H54 (cell line): ENCODE measurements around the gene IRAK1BP1.

ENCODE experiments used
- DNase-seq: peaks from one replicate; pipeline ENCODE4 v3.0.0; 2011; ENCODE audit warnings: low spot score, mixed read lengths; ENCODE audit not compliant: insufficient read length
- FAIRE-seq: peaks from 3 replicates; lab custom pipeline; 2011; peaks lifted over from hg19 to GRCh38; lab: Jason Lieb, UNC
- POLR2A ChIP-seq: IDR thresholded peaks from 2 replicates; pipeline ENCODE4 v1.6.1; 2011; ENCODE audit warnings: low read depth, mild to moderate bottlenecking, low read length

Gene IRAK1BP1, protein sequence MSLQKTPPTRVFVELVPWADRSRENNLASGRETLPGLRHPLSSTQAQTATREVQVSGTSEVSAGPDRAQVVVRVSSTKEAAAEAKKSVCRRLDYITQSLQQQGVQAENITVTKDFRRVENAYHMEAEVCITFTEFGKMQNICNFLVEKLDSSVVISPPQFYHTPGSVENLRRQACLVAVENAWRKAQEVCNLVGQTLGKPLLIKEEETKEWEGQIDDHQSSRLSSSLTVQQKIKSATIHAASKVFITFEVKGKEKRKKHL

DNA sequence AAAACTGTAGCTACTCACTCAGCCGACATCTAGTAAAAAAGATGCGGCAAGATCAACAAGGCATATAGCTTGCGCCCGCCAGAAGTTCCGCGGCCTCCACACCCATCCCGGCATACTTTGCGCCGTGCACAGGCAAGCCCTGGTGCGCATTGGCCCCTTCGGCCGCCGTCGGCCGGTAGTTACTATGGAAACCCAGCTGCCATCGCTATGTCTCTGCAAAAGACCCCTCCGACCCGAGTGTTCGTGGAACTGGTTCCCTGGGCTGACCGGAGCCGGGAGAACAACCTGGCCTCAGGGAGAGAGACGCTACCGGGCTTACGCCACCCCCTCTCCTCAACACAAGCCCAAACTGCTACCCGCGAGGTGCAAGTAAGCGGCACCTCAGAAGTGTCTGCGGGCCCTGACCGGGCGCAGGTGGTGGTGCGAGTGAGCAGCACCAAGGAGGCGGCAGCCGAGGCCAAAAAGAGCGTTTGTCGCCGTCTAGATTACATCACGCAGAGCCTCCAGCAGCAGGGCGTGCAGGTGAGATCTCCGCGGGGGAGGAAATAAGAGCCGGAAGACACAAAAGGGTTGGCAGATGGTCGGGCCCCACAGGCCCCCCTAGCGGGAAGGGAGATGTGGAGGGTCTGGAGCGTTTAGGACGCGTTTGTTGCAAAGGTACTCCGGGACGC is at the start of gene IRAK1BP1:
Gene IRAK1BP1, plus strand, starts transcription at position 182 of the 671 bp plus-strand sequence. Its CDS starts 26 bp downstream, at position 208.
- FAIRE-seq (peak; percentile 52), DNase-seq (peak; percentile 50)
- TF ChIP-seq POLR2A: peak; percentile 36

DNA sequence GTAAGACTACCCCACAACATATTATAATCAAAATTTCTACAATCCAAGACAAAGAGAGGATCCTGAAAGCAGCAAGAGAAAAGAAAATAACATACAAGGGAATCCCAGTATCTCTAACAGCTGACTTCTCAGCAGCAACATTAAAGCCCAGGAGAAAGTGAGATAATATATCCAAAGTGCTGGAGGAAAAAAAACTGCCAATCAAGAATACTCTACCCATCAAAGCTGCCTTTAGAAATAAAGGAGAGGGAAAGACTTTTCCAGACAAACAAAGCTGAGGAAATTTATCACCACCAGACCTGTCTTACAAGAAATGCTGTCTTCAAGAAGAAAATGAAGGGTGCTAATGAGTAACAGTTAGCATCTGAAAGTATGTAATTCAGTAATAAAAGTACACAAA is 43.3 kb upstream of the IRAK1BP1 start:
- FAIRE-seq (no peak), DNase-seq (no peak)
- TF ChIP-seq POLR2A: no peak

DNA sequence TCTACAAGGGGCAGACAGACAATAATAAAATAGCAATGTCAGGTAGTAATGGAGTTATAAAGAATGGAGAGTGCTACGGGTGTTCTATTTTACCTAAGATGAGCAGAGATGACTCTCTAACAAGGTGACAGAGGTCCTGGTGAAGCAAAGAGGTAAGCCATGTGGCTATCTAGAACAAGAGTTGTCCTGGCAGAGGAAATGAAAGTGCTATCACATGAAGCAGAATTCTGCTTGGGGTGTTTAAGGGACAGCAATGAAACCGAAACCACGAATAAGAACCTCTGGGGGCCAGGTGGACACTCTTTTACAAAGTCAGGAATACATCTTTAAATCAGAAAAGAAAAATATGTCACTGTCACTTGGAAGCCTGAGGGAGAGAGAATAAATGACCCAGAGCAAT is 37.9 kb upstream of the IRAK1BP1 start:
- TF ChIP-seq POLR2A: no peak
- FAIRE-seq (no peak), DNase-seq (no peak)

DNA sequence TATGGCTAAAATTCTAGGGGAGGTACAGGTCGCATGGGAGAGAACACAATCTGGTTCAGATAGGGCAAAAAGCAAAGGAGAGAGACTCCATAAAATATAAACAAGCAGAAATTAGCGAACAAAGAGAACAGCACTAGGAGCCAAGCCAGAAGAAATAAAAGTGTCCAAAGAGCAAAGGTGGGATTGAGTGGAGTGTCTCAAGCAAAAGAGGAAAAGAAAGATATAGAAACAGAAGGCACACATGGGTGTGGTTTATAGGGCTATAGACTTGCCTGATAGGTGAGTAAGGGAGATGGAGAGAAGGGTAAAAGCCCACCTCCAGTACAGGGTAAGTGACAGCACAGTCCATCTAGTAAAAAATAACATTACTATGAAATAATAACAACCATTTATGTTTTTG is 36.5 kb upstream of the IRAK1BP1 start:
- DNase-seq (no peak), FAIRE-seq (no peak)
- TF ChIP-seq POLR2A: no peak

DNA sequence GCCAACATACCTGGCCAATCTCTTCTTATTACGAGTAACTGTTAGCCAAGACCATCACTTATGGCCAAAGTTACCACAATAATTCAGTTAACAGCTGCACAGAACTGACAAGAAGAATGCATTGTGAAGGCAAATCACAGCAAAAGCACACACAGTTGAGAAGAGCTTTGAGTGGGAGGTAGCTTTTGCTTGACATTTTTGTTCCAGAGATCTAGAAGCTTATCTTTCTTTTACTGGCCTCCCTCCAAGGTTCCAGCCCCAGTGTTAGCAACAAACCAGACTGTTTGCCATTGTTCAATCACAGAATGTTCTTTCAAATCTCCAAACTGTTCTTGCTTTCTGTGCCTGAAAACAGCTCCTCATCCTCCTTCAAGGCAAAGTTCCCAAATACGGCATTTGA is 35.9 kb upstream of the IRAK1BP1 start:
- no peak for TF ChIP-seq POLR2A
- FAIRE-seq (no peak), DNase-seq (no peak)

DNA sequence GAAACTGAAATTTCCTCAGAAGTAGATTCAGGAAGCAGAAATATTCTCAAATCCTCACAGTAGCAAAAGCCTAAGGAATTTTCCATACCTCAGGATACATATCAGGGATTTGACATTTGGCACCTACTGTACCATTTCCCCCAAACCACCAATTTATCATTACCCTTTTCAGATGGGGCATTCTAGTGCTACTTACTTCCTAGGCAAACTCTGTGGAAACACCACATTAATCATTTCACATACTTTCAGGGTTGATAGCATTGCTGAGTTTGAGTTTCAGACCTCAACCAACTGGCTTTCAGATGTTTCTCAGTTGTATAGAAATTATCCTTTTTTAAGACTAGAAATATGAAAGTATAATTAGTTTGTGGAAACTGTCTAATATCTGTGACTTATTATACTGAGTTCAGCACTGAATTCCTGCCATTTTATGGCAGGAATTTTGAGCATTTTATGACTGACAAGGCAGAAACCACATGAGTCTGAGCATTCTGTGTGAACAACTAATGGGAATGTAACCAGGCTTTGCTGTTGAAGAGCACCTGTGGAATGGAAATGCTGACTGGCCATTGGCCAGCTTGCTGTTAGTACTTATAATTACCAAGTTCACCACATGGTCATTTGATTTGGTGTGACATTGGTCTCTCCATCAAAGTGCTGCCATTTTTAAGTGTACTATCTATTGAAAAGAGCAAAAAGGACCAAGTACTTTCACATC is 35.1 kb upstream of the IRAK1BP1 start:
- DNase-seq (no peak), FAIRE-seq (no peak)
- no peak for TF ChIP-seq POLR2A

DNA sequence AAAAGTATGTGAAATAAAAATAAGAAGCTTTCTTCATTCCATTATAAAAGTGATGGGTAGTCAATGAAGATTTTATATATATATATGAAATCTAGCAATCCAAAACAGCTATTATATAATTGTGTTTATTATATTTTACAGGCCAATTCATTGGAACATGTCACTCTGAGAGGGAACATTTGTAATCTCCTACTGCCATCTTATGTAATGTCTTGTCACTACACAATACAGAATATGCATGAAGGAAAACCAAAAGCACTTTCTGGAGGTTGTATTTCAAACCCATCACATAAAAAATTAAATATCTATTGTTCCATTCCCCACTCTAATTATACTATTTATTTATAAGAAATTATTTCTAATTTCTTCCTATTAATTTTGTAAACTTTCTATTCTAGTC is 31.5 kb upstream of the IRAK1BP1 start:
- TF ChIP-seq POLR2A: no peak
- FAIRE-seq (no peak), DNase-seq (no peak)

DNA sequence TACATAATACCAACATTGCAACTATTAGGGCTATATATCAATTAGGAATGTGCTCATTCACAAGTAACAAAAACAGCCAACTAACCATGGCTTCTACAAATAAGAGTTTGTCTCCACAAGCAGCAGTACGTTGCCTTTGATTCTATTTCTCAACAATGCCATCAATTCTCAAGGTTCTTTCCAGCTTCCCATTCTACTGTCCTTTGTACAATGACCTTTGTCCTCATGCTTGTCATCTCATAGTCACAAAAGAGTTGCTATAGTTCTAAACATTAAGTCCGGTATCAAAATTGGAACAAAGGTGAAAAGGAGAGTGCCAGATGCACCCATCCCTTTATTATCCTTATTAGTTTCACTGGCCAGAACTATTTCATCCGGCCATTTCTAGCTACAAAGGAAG is 30.8 kb upstream of the IRAK1BP1 start:
- TF ChIP-seq POLR2A: no peak
- DNase-seq (no peak), FAIRE-seq (no peak)

DNA sequence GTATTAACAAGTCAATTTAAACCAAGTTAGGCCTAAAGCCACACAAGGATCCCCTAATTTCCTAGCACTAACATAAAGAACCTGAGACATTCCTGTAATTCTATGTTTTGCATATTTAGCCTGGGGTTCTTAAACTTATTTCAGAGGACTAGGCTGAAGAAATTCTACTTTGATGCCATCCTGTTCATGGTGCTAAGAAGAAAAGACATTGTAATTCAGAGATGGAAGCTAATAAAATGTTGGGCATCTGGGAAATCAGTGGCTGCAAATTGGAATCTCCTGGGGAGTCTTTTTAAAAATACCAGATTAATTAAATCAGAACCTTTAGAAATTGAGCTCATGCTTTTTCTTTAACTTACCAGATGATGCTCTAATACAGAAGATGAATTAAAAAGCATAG is 26.2 kb upstream of the IRAK1BP1 start:
- TF ChIP-seq POLR2A: no peak
- FAIRE-seq: no peak
- DNase-seq: no peak

DNA sequence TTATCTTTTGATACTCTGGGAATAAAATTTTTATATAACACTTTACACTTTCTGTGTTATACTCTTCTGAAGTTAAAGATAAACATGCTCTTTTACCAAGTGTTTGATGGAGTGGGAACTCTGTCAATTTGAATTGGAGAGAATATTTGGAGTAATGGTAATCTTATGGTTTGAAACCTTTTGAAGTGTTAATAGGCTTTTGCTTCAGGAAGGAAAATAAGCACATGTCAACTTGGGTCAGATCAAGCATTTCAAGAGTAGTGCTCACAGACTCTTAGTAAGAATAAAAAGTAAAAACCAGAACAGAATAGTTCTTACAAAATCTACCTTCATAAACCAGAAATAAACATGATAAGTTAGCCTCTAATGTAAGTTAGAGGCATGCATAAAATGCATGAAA is 24.4 kb upstream of the IRAK1BP1 start:
- FAIRE-seq: no peak
- DNase-seq: no peak
- TF ChIP-seq POLR2A: no peak

DNA sequence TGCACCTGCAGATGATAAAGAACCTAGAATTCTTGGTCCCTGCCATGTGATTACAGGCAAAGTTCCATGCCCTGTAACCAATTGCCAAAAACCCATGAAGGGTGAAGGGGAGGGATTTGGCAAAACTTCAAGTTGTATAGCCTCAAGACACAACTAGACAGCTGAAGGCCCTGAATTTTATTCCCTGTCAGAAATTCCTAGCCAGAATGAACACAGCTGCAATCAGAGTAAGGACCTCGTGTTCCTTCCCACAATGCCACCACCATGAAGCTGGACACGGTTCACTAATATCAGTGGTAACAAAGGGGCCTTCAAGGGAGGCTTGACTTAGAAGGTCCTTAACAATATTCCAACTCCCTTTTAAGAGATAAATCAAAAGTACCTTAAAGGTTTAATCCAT is 22.5 kb upstream of the IRAK1BP1 start:
- DNase-seq: no peak
- no peak for TF ChIP-seq POLR2A
- no peak for FAIRE-seq

DNA sequence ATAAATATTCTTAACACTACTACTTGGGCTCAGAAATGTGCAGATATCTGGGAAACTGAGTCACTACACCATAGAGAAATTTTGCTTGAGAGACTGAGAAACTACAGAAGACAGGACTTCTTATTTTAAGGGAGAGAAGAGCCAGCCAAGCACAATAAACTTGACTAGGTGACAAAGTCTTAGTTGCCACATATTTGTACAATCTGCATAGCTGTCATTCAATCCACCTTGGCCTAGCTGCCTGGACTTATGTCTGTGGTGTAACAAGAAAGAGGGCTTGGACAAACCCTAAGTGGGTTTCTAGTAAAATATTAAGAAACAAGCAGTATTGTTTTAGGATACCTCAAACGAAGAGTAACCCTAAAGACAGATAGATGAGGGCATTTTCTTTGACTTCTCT is 21.8 kb upstream of the IRAK1BP1 start:
- TF ChIP-seq POLR2A: no peak
- DNase-seq (no peak), FAIRE-seq (no peak)

DNA sequence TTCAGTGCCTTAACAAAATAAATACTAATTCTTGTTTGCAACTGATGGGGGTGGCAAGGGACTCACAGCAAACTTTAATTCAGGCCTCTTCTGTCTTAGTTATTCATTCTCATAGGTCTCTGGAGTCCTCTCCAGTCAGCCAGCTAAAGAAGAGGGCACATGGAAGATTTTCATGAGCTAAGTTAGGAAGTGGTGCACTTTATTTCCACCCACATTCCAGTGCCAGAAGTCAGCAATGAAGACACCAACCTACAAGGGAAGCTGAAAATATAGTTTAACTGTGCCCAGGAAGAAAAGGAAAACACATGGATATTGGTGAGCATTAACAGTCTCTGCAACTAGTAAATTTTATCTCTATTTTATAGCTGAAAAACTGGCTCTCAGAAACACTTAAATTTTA is 16.7 kb upstream of the IRAK1BP1 start:
- no peak for DNase-seq
- no peak for TF ChIP-seq POLR2A
- no peak for FAIRE-seq

DNA sequence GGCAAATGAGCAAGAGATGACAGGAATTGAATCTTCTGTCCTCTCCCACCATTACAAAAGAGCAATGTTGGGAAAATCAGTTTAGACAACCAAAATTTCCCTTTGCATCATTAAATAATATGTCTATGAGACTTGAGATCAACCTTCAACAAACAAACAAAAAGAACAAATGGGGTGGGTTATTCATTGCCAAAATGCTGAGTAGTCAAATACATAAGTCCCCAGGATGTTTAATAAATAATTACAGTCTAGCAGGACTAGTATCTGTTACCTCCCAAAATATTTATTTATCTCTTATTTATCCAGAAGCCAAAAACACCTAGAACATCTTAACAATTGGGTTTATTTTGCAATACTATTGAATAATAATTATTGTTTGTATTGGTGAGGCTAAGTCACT is 16.2 kb upstream of the IRAK1BP1 start:
- TF ChIP-seq POLR2A: no peak
- FAIRE-seq (no peak), DNase-seq (no peak)
